Esophagus squamous epithelium (tissue), 4 donors: ENCODE measurements around the gene EDAR.

Source experiments
- CTCF ChIP-seq, 6 experiments: fragments of 450-650 bp in 4 of 6; fragments of 200-600 bp in 2 of 6; sonication (generic) in 2 of 6; IDR thresholded peaks; one replicate each; pipeline ENCODE4 v1.5.1; 2016 to 2019; ENCODE audit warnings: antibody characterized with exemption in 6 of 6, mild to moderate bottlenecking in 4 of 6, moderate library complexity in 4 of 6
- POLR2A ChIP-seq, 4 donors: fragments of 450-650 bp; IDR thresholded peaks; one replicate each; pipeline ENCODE4 v1.6.1; 2017; ENCODE audit warnings: antibody characterized with exemption in 4 of 4, mild to moderate bottlenecking in 4 of 4, moderate library complexity in 3 of 4

- no peak for TF ChIP-seq CTCF (IDR thresholded peaks at IDR 0.05)
- TF ChIP-seq POLR2A (IDR thresholded peaks at IDR 0.05), result no peak
Measured at GRCh38 chr2:108912629-108912902, 76.5 kb downstream of the EDAR start.
